GM18526 (cell line): ENCODE measurements around the gene ME3.

ENCODE experiments used
- POLR2A ChIP-seq: IDR thresholded peaks from 3 replicates; pipeline ENCODE4 v1.6.1; 2011; ENCODE audit not compliant: insufficient read length; ENCODE audit errors: extremely low read depth

ME3 gene

DNA sequence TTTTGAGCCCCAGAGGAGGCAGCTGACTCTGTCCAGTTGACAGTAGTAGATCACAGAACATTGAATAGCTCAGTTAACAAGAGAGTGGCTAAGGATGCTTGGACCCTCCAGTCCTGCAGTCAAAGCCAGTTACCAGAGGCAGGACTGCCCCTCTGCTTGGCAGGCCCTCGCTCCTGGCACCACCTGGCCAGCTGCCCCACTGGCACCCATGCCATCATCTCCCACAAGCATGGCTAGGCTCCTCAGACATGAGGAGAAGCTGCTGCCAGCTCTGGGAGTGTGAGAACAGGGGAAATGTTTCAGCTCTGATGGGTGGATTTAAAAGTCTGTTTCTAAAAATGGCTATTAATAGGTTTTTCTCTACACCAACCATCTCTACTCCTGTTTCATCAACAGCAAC, 13.9 kb downstream of the ME3 start:
- no peak for TF ChIP-seq POLR2A

DNA sequence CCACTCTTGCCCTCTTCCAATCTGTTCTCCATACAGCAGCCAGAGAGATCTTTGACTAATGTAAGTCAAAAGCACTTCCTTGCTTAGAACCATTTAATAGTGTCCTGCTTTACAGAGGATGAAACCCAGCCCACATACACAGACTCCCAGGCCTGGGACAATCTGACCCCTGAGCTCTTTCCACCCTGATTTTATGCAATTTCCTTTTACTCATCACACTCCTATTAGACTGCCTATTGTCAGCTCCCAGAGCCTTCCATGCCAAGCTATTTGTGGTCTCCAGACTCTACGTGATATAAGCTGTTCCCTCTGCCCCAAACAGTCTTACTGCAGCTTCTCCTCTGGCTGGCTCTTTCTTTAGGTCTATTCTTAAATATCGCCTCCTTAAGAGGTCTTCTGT, 28.1 kb downstream of the ME3 start:
- no peak for TF ChIP-seq POLR2A

DNA sequence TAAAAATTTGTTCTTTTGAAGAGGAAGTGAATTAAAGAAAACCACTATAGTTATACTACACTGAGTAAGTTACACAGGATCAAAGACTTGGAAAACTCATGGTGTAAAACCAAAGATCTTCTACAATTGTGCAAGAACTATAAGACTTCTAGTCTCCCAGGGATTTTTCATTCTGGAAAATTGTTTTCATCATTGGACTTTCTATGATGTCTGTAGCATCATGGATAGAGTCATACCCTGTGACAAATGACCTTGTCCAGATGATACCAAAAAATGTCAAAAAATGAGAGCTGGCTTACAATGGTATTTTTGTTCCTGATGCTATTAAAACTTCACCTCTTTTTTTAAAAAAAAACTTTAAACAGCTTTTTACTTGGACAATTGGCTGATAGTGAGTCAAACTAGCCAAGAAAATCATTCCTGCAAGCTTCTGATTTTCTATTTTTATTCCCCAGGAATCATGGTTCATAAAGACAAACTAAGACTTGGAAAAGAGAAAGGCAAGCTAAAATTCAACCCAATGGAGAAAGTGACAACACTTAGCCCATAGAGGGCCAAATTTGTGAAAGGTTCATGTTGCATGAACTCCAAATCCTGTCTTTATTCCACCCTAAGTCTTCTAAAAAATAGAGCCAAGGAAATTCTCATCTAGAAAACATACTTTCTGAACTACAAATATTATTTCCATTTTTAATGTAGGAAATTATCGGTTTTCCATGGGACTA, 30.7 kb downstream of the ME3 start:
- no peak for TF ChIP-seq POLR2A

DNA sequence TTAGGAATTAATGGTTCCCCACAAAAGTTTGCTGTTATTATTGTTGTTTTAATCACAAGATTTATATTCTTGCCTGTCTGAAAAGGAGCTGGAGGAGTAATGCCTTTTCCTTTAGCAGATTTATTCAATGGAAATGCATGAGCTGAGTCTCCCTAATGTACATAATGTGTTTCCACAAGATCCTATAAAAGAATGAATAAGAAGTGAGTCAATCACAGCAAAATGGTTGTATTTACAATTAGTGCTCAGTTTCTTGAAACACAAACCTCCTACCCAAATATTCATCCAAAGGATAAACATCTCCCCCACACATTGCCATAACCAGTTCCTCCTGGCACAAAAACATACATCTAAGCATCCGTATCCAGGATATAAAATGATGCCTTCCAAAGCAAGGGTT, 33.3 kb downstream of the ME3 start:
- no peak for TF ChIP-seq POLR2A

DNA sequence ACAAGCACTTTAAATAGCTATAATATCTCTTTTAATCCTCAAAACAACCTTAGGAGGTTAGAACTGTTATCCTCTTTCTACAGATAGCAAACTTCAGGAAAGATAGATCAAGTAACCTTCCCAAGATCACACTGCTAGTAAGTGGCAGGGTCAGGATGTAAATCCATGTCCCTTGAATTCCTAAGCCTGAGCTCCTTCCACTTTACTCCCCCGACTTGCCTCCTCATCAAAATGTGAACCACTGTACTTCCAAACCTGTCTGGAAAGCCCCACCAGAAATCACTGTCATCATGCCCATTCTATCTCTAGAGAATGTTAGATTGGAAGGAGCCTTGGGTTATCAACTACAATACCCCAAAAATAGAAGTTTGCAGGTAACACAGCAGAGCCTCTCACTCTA, 33.7 kb downstream of the ME3 start:
- TF ChIP-seq POLR2A = no peak

DNA sequence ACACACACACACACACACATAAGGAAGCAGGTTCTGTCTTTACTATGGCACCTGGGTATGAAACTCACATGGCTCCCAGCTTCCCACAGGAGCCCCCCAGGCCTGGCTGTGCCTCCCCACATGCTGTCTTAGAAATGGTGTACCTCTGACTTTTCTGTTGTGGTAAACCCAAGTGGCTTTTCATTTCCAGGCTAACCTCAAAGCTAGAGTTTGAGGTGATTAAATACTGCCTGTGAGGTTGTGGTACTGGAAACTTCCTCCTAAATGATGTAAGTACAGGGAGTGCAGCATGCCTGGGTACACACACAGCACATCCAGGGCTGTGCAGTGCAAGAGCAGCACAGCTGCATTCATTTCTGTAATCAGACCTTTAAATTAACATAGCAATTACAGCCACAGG, 34.4 kb downstream of the ME3 start:
- TF ChIP-seq POLR2A = no peak

DNA sequence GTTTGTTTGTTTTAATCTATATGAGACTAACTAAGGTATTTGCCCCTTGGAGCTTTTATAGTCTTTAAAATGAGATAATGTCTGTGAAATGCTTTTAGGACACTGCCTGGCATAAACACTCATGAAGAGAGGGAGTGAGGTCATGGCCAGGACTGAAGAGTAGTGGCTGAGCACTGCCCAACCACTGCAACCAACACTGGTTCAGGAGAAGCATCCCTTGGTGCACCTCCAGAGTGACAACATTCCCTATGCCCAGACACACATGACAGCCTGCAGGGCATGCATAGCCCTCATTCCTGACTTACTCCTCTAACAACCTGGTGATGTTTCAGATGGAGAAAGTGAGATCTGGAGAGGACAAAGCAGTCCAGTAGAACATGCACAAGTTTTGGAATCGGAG, 36.1 kb downstream of the ME3 start:
- TF ChIP-seq POLR2A = no peak

DNA sequence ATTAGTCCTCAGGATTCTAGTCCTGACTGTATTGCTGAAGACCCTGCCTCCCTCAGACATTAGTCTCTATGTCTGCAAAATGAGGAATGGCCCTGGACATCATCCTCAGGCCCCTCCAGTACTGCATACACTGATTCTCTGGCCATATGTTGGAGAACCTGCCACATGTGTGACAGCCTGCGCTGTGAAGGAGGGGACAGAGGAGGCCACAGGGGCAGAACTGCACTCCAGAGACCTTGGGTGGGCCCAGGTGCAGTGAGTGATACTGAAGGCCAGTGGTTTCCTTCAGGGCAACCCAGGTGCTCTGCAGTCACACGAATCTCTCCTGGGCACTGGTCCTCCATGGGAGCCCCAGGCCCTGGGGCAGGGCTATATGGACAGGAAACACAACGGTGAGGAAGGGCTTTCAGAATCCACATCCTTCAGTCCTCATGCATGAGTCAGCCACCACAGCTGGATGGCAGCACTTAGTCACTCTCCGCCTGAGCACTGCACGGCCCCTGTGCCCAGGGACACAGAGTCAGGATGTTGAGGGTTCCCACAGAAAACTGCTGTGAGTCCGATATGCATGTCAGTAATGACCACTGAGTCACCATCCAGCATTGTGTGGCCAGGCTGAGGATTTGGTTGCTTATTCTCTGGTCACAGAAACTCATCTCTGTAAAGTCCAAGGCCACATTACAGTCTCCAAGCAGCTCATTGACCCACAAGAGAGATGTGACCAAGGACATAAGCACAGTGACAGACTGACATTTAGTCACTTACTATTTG, 39.7 kb downstream of the ME3 start:
- TF ChIP-seq POLR2A = no peak

DNA sequence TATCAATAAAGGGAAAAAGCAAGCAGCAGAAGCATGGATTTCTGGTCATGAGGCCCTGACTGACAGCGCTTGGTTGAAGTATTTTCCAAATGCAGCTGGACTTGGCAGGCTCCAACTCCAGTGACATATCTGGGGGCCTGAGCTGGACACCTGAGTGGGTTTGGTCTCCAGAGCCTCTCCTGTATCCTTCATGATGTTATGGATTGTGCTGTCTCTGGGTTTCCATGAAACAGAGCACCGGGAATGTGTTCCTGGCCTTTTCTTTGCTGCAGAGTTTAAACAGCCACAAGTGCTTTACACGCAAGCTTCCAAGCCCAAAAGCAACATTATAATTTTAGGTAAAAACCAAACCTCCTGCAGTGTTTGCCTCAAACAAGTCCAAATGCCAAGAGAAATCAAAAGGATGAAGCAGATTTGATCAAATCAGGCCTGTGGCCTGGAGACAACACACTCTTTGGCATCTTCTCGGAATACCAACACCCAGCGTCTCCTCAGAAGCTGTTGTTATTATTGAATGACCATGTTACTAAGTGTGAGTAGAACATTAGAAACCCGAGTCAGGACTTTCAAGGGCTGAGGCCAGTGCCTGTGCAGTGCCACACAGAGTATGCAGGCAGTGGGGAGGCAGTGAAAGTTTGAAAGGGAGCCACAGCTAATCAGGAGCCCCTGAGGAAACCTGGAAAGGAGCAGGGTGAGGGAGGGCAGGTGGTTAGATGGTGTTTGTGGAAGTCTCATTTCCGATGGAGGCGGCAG, 42.0 kb downstream of the ME3 start:
- no peak for TF ChIP-seq POLR2A

DNA sequence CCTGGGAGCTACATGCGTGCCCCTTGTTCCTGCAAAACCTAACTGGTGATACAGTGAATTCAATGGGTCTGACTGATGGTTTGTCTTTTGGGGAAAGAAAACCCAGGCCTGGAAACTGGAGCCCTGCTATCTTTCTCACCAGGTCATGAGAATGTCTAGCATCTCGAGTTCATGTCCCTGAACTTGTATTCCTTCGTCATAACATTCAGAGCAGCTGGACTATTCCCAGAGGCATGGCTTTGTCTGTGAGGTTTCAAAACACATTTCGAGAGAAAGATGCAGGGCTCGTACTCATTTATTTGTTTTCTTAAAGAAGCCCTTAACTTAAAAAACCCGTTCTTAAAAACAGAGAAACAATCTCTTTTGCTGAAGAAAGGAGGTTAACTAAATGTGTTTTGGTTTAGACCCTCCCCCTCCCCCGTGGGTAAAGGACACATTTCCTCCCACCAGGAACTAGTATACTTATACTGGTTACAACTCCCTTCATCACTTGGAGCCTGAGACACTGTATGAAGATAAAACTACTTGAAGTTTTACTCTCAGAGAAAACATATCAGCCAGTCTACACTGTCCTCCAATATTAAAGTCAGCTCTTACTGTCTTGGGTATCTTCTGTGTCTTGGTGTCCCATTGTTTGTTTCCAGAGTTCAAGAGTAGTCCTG, 43.2 kb downstream of the ME3 start:
- no peak for TF ChIP-seq POLR2A

DNA sequence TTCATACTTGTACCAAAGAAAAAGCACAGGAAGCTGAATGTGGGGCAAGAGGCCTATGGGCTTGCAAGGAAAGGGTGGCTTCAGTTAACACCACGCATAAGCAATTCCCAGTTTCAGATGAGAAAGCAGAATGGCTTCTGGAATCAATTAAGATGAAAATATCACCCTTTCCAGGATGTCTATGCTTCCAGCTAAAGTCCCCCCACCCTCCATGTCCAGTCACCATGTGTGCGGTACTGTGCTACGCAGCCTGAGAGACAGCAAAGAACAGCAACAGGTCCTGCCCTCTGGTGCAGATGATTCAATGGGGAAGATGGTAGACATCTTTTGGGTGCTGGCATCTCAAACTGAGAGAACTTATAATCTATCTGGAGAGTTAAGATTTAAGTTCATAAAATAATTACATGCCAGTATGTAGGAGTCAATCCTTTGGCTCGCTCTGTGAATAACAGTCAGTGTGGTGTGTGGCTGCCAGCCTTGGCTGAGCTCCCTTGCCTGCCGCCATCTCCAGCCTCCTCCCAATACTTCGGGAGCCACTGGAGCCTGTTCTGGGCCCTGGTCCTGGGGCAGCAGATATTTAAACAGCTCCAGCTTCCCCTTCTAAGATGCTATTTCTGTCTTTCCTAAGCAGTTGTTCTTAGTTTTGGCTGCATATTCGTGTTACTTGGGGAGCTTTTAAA, 44.5 kb downstream of the ME3 start:
- TF ChIP-seq POLR2A = no peak

DNA sequence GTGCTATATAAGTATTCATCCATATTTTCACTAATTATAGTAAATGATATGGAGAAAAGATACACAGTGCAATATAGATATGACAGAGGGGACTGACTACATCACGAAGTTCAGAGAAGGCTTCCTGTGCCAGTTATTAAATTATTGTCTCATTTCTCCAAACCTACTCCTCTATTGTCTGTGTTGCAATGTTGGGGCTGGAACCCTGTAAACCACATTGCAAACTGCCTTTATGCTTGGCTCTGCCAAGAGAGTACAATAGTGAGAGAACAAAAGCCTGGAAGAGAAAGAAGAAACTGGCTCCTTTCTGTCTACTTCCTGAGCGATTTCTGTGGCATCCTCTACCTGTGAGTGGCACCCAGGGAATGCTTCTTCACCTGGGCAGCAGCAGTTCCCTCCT, 46.4 kb downstream of the ME3 start:
- TF ChIP-seq POLR2A = no peak

DNA sequence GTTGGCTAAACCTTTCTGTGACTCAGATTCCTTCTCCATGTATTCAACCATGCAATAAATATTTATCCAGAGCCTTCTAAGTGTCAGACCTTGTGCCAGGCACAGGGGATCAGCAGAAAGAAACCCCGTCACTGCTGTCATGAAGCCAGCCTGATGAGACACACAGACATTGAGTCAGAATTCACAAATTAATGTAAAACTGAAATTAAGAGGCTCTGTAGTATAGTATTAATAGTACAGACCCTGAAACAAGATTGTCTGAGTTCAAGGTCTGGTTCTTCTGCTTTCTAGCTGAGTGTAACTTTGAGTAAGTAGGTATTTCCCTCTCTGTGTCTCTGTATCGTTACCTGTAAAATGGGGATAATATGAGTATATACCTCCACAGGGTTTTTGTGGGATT, 46.9 kb downstream of the ME3 start:
- no peak for TF ChIP-seq POLR2A

DNA sequence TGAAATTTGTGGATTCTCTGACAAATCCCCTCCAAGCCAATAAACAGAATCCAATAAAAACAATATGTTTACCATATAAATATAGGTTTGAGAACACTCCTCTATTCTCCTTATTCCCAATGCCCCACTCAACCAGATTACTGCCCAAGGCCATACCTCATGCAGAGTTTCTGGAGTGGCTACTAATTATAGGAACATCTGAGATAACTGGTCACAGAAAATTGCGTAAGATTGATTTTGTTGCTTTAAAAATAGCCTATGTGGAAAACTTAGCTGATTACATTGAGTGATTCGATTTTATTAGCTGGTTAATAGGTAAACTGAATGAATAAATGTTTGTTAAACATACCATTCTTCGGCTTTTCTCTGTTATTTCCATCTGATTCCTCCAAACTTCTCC, 48.0 kb downstream of the ME3 start:
- TF ChIP-seq POLR2A = no peak

DNA sequence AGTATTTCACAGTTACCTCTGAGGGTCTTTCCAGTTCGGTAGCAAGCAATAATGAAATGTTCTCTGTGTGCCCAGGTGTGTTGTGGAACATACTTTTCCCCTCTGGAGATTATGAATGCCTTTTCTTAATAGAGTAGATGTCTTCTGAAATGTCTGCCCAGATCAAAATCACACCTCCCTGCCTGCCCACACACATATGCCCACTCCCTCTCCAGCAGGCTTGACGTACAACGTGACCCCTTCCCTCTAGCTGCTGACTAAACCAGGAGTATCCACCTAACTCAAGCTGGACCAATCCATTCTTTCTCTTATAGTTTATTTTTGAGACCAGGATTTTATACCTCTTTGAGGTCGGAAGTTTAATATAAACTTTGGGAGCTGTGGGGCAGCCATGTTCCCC, 48.7 kb downstream of the ME3 start:
- TF ChIP-seq POLR2A = no peak
